GM23338 (cell line): ENCODE results near the gene SMNDC1.

Source experiments
- CREB1 ChIP-seq: fragments of 250-450 bp; sonication (Bioruptor Pico); IDR thresholded peaks from 2 replicates; pipeline ENCODE4 v1.5.0; 2020; ENCODE audit warnings: low read depth, mild to moderate bottlenecking, moderate library complexity
- CTCF ChIP-seq, 2 experiments: fragments of 200-600 bp in 1 of 2; sonication (generic) in 1 of 2; conservative IDR thresholded peaks; 2 replicates each; pipeline versions ENCODE4 v1.5.1 to v1.6.1; 2016 to 2017; ENCODE audit warnings: antibody characterized with exemption in 2 of 2, low read depth in 2 of 2, mild to moderate bottlenecking in 2 of 2, moderate library complexity in 1 of 2
- ETS1 ChIP-seq: IDR thresholded peaks from 2 replicates; pipeline ENCODE4 v1.6.1; 2016; ENCODE audit warnings: antibody characterized with exemption
- EZH2 ChIP-seq: fragments of 200-600 bp; sonication (generic); IDR thresholded peaks from one replicate; pipeline ENCODE4 v1.8.0; 2017; ENCODE audit warnings: antibody characterized with exemption, mild to moderate bottlenecking, low read depth; ENCODE audit not compliant: unreplicated experiment
- NANOG ChIP-seq: IDR thresholded peaks from 2 replicates; pipeline ENCODE4 v1.6.1; 2016; ENCODE audit warnings: antibody characterized with exemption, borderline replicate concordance
- POLR2AphosphoS5 ChIP-seq: IDR thresholded peaks from 2 replicates; pipeline ENCODE4 v1.6.1; 2016; ENCODE audit warnings: antibody characterized with exemption, low read depth
- ZNF331 ChIP-seq: fragments of 250-450 bp; sonication (Bioruptor Pico); IDR thresholded peaks from 2 replicates; pipeline ENCODE4 v1.5.0; 2020; ENCODE audit warnings: low read depth, mild to moderate bottlenecking, moderate library complexity

DNA sequence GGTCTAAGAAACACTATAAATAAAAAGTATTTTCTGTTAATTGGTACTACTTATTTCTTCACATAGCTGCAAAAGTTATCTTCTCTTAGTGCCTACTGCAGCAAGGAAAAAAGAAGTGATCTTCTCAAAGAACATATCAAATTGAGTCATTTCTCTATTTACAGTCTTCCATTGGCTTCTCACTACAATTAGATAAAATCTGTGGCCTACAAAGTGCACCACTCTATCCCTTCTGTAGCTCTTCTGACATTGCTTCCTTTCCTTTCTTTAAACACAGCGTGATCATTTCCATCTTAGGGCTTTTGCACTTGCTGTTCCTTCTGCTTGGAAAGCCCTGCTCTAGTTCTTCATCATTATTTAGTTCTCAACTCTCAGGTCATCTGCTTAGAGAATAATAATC is 52.6 kb downstream of the SMNDC1 start:
- TF ChIP-seq CTCF (conservative IDR thresholded peaks at IDR 0.05; ENCODE audit: low read depth in 2 of 2) (no peak), POLR2AphosphoS5 (no peak), CREB1 (no peak), ZNF331 (no peak), ETS1 (no peak), EZH2 (no peak), NANOG (no peak)
